ENCODE results near the gene FUBP3.

- TF ChIP-seq, protein P1, sequence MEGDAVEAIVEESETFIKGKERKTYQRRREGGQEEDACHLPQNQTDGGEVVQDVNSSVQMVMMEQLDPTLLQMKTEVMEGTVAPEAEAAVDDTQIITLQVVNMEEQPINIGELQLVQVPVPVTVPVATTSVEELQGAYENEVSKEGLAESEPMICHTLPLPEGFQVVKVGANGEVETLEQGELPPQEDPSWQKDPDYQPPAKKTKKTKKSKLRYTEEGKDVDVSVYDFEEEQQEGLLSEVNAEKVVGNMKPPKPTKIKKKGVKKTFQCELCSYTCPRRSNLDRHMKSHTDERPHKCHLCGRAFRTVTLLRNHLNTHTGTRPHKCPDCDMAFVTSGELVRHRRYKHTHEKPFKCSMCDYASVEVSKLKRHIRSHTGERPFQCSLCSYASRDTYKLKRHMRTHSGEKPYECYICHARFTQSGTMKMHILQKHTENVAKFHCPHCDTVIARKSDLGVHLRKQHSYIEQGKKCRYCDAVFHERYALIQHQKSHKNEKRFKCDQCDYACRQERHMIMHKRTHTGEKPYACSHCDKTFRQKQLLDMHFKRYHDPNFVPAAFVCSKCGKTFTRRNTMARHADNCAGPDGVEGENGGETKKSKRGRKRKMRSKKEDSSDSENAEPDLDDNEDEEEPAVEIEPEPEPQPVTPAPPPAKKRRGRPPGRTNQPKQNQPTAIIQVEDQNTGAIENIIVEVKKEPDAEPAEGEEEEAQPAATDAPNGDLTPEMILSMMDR (IDR thresholded peaks at IDR 0.05): no peak
- TF ChIP-seq POLR2A (IDR thresholded peaks at IDR 0.05): no peak
These were observed 52.8 kb downstream of the FUBP3 start for GRCh38 chr9:130632081-130632710.
